NCI-H2081 treated with DMSO at 0.1 percent for 48 hours (cell line): ENCODE results near the gene SPATA31C1.
"Not testable (repeated sequence)": the region's sequence is repeated elsewhere in the genome, so short reads cannot be mapped to it uniquely, and the experiment has no call there.

Experiments
- DNase-seq: peaks from one replicate; lab custom pipeline; 2025; lab: John Stamatoyannopoulos, UW

SPATA31C1 gene

GRCh38 chr9:87917662-87918061 lies at the start of gene SPATA31C1:
Gene SPATA31C1 (plus strand): TSS chr9:87917962.
- not testable (repeated sequence) for DNase-seq

GRCh38 chr9:87868175-87868574 lies 49.6 kb upstream of the SPATA31C1 start:
- no peak for DNase-seq

- DNase-seq = no peak
Observed at GRCh38 chr9:87868635-87869034, 49.1 kb upstream of the SPATA31C1 start.

GRCh38 chr9:87869082-87869481 lies 48.7 kb upstream of the SPATA31C1 start:
- DNase-seq = no peak

GRCh38 chr9:87871425-87872078 lies 46.2 kb upstream of the SPATA31C1 start:
- DNase-seq = no peak

GRCh38 chr9:87872079-87872624 lies 45.6 kb upstream of the SPATA31C1 start:
- no peak for DNase-seq

GRCh38 chr9:87873607-87874303 lies 44.0 kb upstream of the SPATA31C1 start:
- DNase-seq = no peak

GRCh38 chr9:87874304-87874623 lies 43.5 kb upstream of the SPATA31C1 start:
- no peak for DNase-seq

GRCh38 chr9:87875060-87875459 lies 42.7 kb upstream of the SPATA31C1 start:
- no peak for DNase-seq

- no peak for DNase-seq
Observed at GRCh38 chr9:87875831-87876545, 41.8 kb upstream of the SPATA31C1 start.

GRCh38 chr9:87876708-87877107 lies 41.1 kb upstream of the SPATA31C1 start:
- no peak for DNase-seq

- no peak for DNase-seq
Observed at GRCh38 chr9:87878989-87879511, 38.7 kb upstream of the SPATA31C1 start.

GRCh38 chr9:87880116-87880515 lies 37.6 kb upstream of the SPATA31C1 start:
- DNase-seq = no peak

GRCh38 chr9:87880683-87881082 lies 37.1 kb upstream of the SPATA31C1 start:
- DNase-seq = no peak

- DNase-seq = no peak
Observed at GRCh38 chr9:87882627-87883026, 35.1 kb upstream of the SPATA31C1 start, which contains the start of gene SPATA31E1. Gene SPATA31E1 (plus strand): TSS chr9:87882877. CDS start chr9:87882892, 15 bp downstream.

- DNase-seq = no peak
Observed at GRCh38 chr9:87883274-87883673, 34.5 kb upstream of the SPATA31C1 start.

GRCh38 chr9:87883990-87884389 lies 33.8 kb upstream of the SPATA31C1 start:
- no peak for DNase-seq

GRCh38 chr9:87884578-87885459 lies 32.9 kb upstream of the SPATA31C1 start:
- no peak for DNase-seq

- DNase-seq = no peak
Observed at GRCh38 chr9:87885484-87886189, 32.1 kb upstream of the SPATA31C1 start.

- DNase-seq = no peak
Observed at GRCh38 chr9:87886210-87886932, 31.4 kb upstream of the SPATA31C1 start.
